Naive thymus-derived CD4-positive, alpha-beta T cell (primary cell): ENCODE results near the gene KIF12. TPM values are rescaled to one million over a fixed set of nuclear protein-coding genes. Genes with fewer than 3 reads are reported as not detected.

Experiments
- ATAC-seq: fragments of 150-1000 bp; cut with Tn5 transposase; 2 replicates; pipeline ENCODE4 v1.10.0; 2021; ENCODE audit warnings: mild to moderate bottlenecking, moderate library complexity
- CTCF ChIA-PET: fragments of 350-600 bp; sonication (Branson Sonifier 250); formaldehyde crosslinking; loops from one replicate; lab custom pipeline; 2021; ENCODE audit warnings: antibody characterized with exemption; lab: Charles Lee
- POLR2A ChIA-PET: fragments of 350-600 bp; sonication (Branson Sonifier 250); formaldehyde crosslinking; loops from one replicate; lab custom pipeline; 2021; ENCODE audit warnings: antibody characterized with exemption, inconsistent platforms; lab: Charles Lee
- DNase-seq, 9 donors: peaks; one replicate each; pipeline versions ENCODE4 v3.0.0 to v3.0.0-alpha.2; 2020 to 2022; ENCODE audit warnings: mixed read lengths in 1 of 9
- H3K27ac ChIP-seq: one replicate; pipeline ENCODE4 v1.7.0; 2013; ENCODE audit warnings: mild to moderate bottlenecking, low read depth, low read length, moderate library complexity
- H3K27me3 ChIP-seq, 2 donors: one replicate each; pipeline ENCODE4 v1.7.0; 2013; ENCODE audit warnings: low read length in 2 of 2, mild to moderate bottlenecking in 2 of 2, moderate library complexity in 2 of 2; ENCODE audit not compliant: control insufficient read depth in 2 of 2, insufficient read depth in 2 of 2
- H3K36me3 ChIP-seq, 3 experiments: 1 replicate in 2 of 3; 2 replicates in 1 of 3; pipeline ENCODE4 v1.7.0; 2013; ENCODE audit warnings: low read length in 3 of 3, mild to moderate bottlenecking in 3 of 3, moderate library complexity in 1 of 3; ENCODE audit not compliant: insufficient read depth in 3 of 3, control insufficient read depth in 2 of 3
- H3K4me1 ChIP-seq, 2 donors: one replicate each; pipeline ENCODE4 v1.7.0; 2013; ENCODE audit warnings: low read length in 2 of 2, mild to moderate bottlenecking in 2 of 2, moderate library complexity in 1 of 2; ENCODE audit not compliant: control insufficient read depth in 2 of 2, insufficient read depth in 2 of 2
- H3K4me3 ChIP-seq: 2 replicates; pipeline ENCODE4 v1.7.0; 2013; ENCODE audit warnings: mild to moderate bottlenecking, low read length
- H3K9me3 ChIP-seq, 3 experiments: 1 replicate in 2 of 3; 2 replicates in 1 of 3; pipeline ENCODE4 v1.7.0; 2013; ENCODE audit warnings: low read length in 3 of 3; ENCODE audit not compliant: control insufficient read depth in 2 of 3
- H3K27ac Mint-ChIP-seq, 9 donors: one replicate each; pipeline ENCODE4 v1.8.0; 2020 to 2022; ENCODE audit warnings: mixed read lengths in 9 of 9, mild to moderate bottlenecking in 8 of 9, moderate library complexity in 5 of 9, inconsistent platforms in 2 of 9
- H3K27me3 Mint-ChIP-seq, 5 donors: one replicate each; pipeline ENCODE4 v1.8.0; 2021 to 2022; ENCODE audit warnings: mixed read lengths in 5 of 5, mild to moderate bottlenecking in 1 of 5
- H3K36me3 Mint-ChIP-seq, 5 donors: one replicate each; pipeline ENCODE4 v1.8.0; 2020 to 2022; ENCODE audit warnings: mixed read lengths in 5 of 5, mild to moderate bottlenecking in 3 of 5, inconsistent platforms in 1 of 5
- H3K4me1 Mint-ChIP-seq, 7 donors: one replicate each; pipeline ENCODE4 v1.8.0; 2020 to 2022; ENCODE audit warnings: mixed read lengths in 7 of 7, mild to moderate bottlenecking in 3 of 7, inconsistent platforms in 1 of 7
- H3K4me3 Mint-ChIP-seq, 10 donors: one replicate each; pipeline ENCODE4 v1.8.0; 2020 to 2022; ENCODE audit warnings: mild to moderate bottlenecking in 10 of 10, mixed read lengths in 10 of 10, moderate library complexity in 6 of 10, inconsistent platforms in 2 of 10
- H3K9me3 Mint-ChIP-seq, 11 donors: one replicate each; pipeline ENCODE4 v1.8.0; 2020 to 2022; ENCODE audit warnings: mixed read lengths in 11 of 11, mild to moderate bottlenecking in 4 of 11, inconsistent platforms in 1 of 11, moderate library complexity in 1 of 11
- intact Hi-C, 2 donors: fragments of 100-400 bp; cut with micrococcal nuclease; formaldehyde crosslinking; loops; one replicate each; pipeline ENCODE4 v1.15.1; 2023
- polyA plus RNA-seq, 2 donors: library from polyadenylated mRNA; unstranded; fragments of 300-500 nt; fragmentation: Illumina TruSeq; gene quantifications; one replicate each; pipeline ENCODE4 v1.2.3, GENCODE V29; 2021
- total RNA-seq, 6 experiments: library from RNA in 5 of 6; stranded (reverse) in 5 of 6; gene quantifications; 1 replicate in 5 of 6; 2 replicates in 1 of 6; pipeline ENCODE4 v1.2.3 and lab custom pipeline; 2021 to 2026

Gene KIF12
- not detected for total RNA-seq
- polyA plus RNA-seq: not detected
- total RNA-seq (lab: John Stamatoyannopoulos, UW): not detected

- H3K27ac ChIP-seq: no peak within 1 kb of the TSS
- DNase-seq (no peak), ATAC-seq (no peak)
- peaks cover 0 to 8% of the 10 kb centered on the region in 2 donors for H3K27me3 ChIP-seq
- H3K4me1 Mint-ChIP-seq: peaks cover 2 to 15% (median 13%) of the 10 kb centered on the region in 7 donors
- H3K4me3 ChIP-seq: no peak within 1 kb of the TSS
- no peaks in the 10 kb centered on the region for H3K4me1 ChIP-seq
- intact Hi-C loops: no loop called here
- H3K4me3 Mint-ChIP-seq: peak within 1 kb of the TSS in 6 of 10 donors; percentile 8 to 76 (median 52)
- H3K27ac Mint-ChIP-seq: no peak within 1 kb of the TSS
- H3K36me3 Mint-ChIP-seq: peaks cover 0 to 7% (median 0%) of the 10 kb centered on the region in 5 donors
- POLR2A ChIA-PET: no interaction called here
- CTCF ChIA-PET: no interaction called here
- H3K9me3 ChIP-seq: peaks cover 0 to 4% (median 0%) of the 10 kb centered on the region in 3 experiments
- no peaks in the 10 kb centered on the region for H3K36me3 ChIP-seq
- H3K9me3 Mint-ChIP-seq: peaks cover 0 to 18% (median 5%) of the 10 kb centered on the region in 11 donors
- H3K27me3 Mint-ChIP-seq: peaks cover 38 to 51% (median 48%) of the 10 kb centered on the region in 5 donors
Measured at GRCh38 chr9:114098936-114099668, at the start of gene KIF12. KIF12 (minus strand) TSS chr9:114099292; CDS start chr9:114099276, 16 bp downstream.

- no peak overlapping the region for H3K27ac Mint-ChIP-seq
- H3K4me3 Mint-ChIP-seq: no peak overlapping the region
- H3K9me3 Mint-ChIP-seq: no peaks in the 10 kb centered on the region
- Histone ChIP-seq H3K27me3 (peaks cover 0 to 4% of the 10 kb centered on the region in 2 donors), H3K4me1 (no peaks in the 10 kb centered on the region), H3K9me3 (no peaks in the 10 kb centered on the region), H3K36me3 (no peaks in the 10 kb centered on the region), H3K4me3 (no peak overlapping the region), H3K27ac (no peak overlapping the region)
- ATAC-seq (no peak), DNase-seq (no peak)
- H3K4me1 Mint-ChIP-seq: peaks cover 0 to 2% (median 0%) of the 10 kb centered on the region in 7 donors
- POLR2A ChIA-PET: no interaction called here
- H3K36me3 Mint-ChIP-seq: no peaks in the 10 kb centered on the region
- intact Hi-C loops: no loop called here
- H3K27me3 Mint-ChIP-seq: peaks cover 14 to 41% (median 38%) of the 10 kb centered on the region in 5 donors
- CTCF ChIA-PET: no interaction called here
Measured at GRCh38 chr9:114146735-114147134, 47.6 kb upstream of the KIF12 start.

- intact Hi-C loops: no loop called here
- no peak overlapping the region for H3K4me3 ChIP-seq
- no peaks in the 10 kb centered on the region for H3K9me3 ChIP-seq
- no peak for DNase-seq
- no peak overlapping the region for H3K27ac ChIP-seq
- Mint-ChIP-seq H3K27me3 (peaks cover 11 to 22% (median 12%) of the 10 kb centered on the region in 5 donors), H3K4me3 (no peak overlapping the region), H3K4me1 (no peaks in the 10 kb centered on the region), H3K27ac (no peak overlapping the region), H3K9me3 (no peaks in the 10 kb centered on the region), H3K36me3 (no peaks in the 10 kb centered on the region)
- POLR2A ChIA-PET: no interaction called here
- no peak for ATAC-seq
- H3K4me1 ChIP-seq: no peaks in the 10 kb centered on the region
- CTCF ChIA-PET: no interaction called here
- H3K36me3 ChIP-seq: no peaks in the 10 kb centered on the region
- H3K27me3 ChIP-seq: no peaks in the 10 kb centered on the region
Measured at GRCh38 chr9:114143234-114143633, 44.1 kb upstream of the KIF12 start.

GRCh38 chr9:114141553-114142402 lies 42.7 kb upstream of the KIF12 start:
- no peaks in the 10 kb centered on the region for H3K27me3 ChIP-seq
- Mint-ChIP-seq H3K27ac (no peak overlapping the region), H3K4me1 (no peaks in the 10 kb centered on the region), H3K27me3 (peaks cover 9 to 25% (median 13%) of the 10 kb centered on the region in 5 donors), H3K9me3 (no peaks in the 10 kb centered on the region), H3K4me3 (no peak overlapping the region), H3K36me3 (no peaks in the 10 kb centered on the region)
- H3K36me3 ChIP-seq: no peaks in the 10 kb centered on the region
- H3K4me3 ChIP-seq: no peak overlapping the region
- POLR2A ChIA-PET: interaction anchor here (0.8 kb wide), 1 partner anchor 12 kb away, joined by 3 read pairs; no protein-coding TSS in a partner anchor
- no peaks in the 10 kb centered on the region for H3K4me1 ChIP-seq
- DNase-seq: no peak
- no peak for ATAC-seq
- intact Hi-C loops: no loop called here
- no peaks in the 10 kb centered on the region for H3K9me3 ChIP-seq
- no peak overlapping the region for H3K27ac ChIP-seq
- CTCF ChIA-PET: no interaction called here

GRCh38 chr9:114140850-114141249 lies 41.8 kb upstream of the KIF12 start:
- Mint-ChIP-seq H3K27me3 (peaks cover 5 to 21% (median 12%) of the 10 kb centered on the region in 5 donors), H3K27ac (no peak overlapping the region), H3K36me3 (no peaks in the 10 kb centered on the region), H3K9me3 (no peaks in the 10 kb centered on the region), H3K4me3 (no peak overlapping the region), H3K4me1 (no peaks in the 10 kb centered on the region)
- intact Hi-C loops: no loop called here
- Histone ChIP-seq H3K4me3 (no peak overlapping the region), H3K27ac (no peak overlapping the region), H3K4me1 (no peaks in the 10 kb centered on the region), H3K36me3 (no peaks in the 10 kb centered on the region), H3K9me3 (no peaks in the 10 kb centered on the region), H3K27me3 (no peaks in the 10 kb centered on the region)
- POLR2A ChIA-PET: no interaction called here
- DNase-seq (no peak), ATAC-seq (no peak)
- CTCF ChIA-PET: no interaction called here

- peaks cover 5 to 21% (median 12%) of the 10 kb centered on the region in 5 donors for H3K27me3 Mint-ChIP-seq
- H3K4me3 Mint-ChIP-seq: no peak overlapping the region
- no peaks in the 10 kb centered on the region for H3K4me1 Mint-ChIP-seq
- no peaks in the 10 kb centered on the region for H3K36me3 Mint-ChIP-seq
- no peaks in the 10 kb centered on the region for H3K27me3 ChIP-seq
- intact Hi-C loops: no loop called here
- no peaks in the 10 kb centered on the region for H3K36me3 ChIP-seq
- DNase-seq (no peak), ATAC-seq (no peak)
- H3K4me3 ChIP-seq: no peak overlapping the region
- no peak overlapping the region for H3K27ac Mint-ChIP-seq
- no peaks in the 10 kb centered on the region for H3K9me3 ChIP-seq
- no peaks in the 10 kb centered on the region for H3K9me3 Mint-ChIP-seq
- no peaks in the 10 kb centered on the region for H3K4me1 ChIP-seq
- ChIA-PET CTCF (no interaction called here), POLR2A (no interaction called here)
- no peak overlapping the region for H3K27ac ChIP-seq
Measured at GRCh38 chr9:114140401-114140800, 41.3 kb upstream of the KIF12 start.
